B cell (primary cell): ENCODE measurements around the gene BAHCC1.

Source experiments
- EZH2 ChIP-seq: IDR thresholded peaks from 2 replicates; pipeline ENCODE4 v1.6.1; 2012; ENCODE audit warnings: borderline replicate concordance, low read depth, mild to moderate bottlenecking, moderate library complexity, low read length; ENCODE audit not compliant: insufficient read depth, poor library complexity, severe bottlenecking
- TF ChIP-seq, protein P1 (sequence below): fragments of 200-600 bp; IDR thresholded peaks from one replicate; pipeline ENCODE4 v1.8.0; 2022; ENCODE audit warnings: antibody characterized with exemption, mild to moderate bottlenecking

DNA sequence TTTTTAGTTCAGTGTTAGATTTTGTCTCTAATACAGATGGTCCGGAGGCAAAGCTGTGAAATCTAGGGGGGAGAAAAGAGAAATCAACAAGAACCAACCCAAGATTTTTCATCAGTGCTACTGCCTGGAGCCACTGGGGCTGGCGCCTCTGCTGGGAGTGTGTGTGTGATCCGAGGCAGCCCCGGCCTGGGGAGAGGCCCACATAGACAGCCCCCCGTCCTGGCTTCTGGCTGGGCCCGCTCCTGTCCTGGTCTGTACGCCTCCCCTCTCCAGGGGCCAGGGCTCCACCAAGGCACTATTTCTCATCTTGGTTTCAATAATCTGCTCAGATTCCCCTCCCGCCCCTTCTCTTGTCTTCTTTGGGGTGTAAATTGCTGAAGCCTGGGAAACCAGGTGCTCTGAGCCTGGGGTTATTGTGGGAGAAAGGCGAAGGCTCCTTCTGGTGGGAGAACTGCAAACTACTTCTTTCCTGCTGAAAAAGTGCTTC is 7.8 kb downstream of the BAHCC1 start:
- TF ChIP-seq, protein P1, sequence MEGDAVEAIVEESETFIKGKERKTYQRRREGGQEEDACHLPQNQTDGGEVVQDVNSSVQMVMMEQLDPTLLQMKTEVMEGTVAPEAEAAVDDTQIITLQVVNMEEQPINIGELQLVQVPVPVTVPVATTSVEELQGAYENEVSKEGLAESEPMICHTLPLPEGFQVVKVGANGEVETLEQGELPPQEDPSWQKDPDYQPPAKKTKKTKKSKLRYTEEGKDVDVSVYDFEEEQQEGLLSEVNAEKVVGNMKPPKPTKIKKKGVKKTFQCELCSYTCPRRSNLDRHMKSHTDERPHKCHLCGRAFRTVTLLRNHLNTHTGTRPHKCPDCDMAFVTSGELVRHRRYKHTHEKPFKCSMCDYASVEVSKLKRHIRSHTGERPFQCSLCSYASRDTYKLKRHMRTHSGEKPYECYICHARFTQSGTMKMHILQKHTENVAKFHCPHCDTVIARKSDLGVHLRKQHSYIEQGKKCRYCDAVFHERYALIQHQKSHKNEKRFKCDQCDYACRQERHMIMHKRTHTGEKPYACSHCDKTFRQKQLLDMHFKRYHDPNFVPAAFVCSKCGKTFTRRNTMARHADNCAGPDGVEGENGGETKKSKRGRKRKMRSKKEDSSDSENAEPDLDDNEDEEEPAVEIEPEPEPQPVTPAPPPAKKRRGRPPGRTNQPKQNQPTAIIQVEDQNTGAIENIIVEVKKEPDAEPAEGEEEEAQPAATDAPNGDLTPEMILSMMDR = no peak
- no peak for TF ChIP-seq EZH2
